GM18870 (cell line): ENCODE measurements around the gene PINK1.

Experiments used
- ATAC-seq: cut with Tn5 transposase; IDR thresholded peaks from one replicate; pipeline ENCODE4 v1.9.1; 2021; ENCODE audit warnings: moderate library complexity; ENCODE audit not compliant: unreplicated experiment

Gene PINK1

GRCh38 chr1:20643080-20643479, 9.8 kb downstream of the PINK1 start:
- ATAC-seq, result no peak

GRCh38 chr1:20644416-20644815, 11.2 kb downstream of the PINK1 start:
- ATAC-seq, result no peak

- no peak for ATAC-seq
Measured at GRCh38 chr1:20645414-20645813, 12.2 kb downstream of the PINK1 start.

GRCh38 chr1:20648438-20648837, 15.2 kb downstream of the PINK1 start:
- no peak for ATAC-seq

GRCh38 chr1:20648946-20649345, 15.7 kb downstream of the PINK1 start:
- no peak for ATAC-seq

GRCh38 chr1:20652300-20652699, 19.0 kb downstream of the PINK1 start:
- ATAC-seq, result no peak

- no peak for ATAC-seq
Measured at GRCh38 chr1:20654104-20654690, 20.9 kb downstream of the PINK1 start.

GRCh38 chr1:20657024-20657423, 23.8 kb downstream of the PINK1 start:
- ATAC-seq, result no peak

GRCh38 chr1:20658166-20658915, 25.1 kb downstream of the PINK1 start:
- no peak for ATAC-seq

- no peak for ATAC-seq
Measured at GRCh38 chr1:20660363-20660762, 27.1 kb downstream of the PINK1 start.

- no peak for ATAC-seq
Measured at GRCh38 chr1:20660847-20661206, 27.6 kb downstream of the PINK1 start.

- ATAC-seq, result peak; percentile 95
Measured at GRCh38 chr1:20661207-20662109, 28.2 kb downstream of the PINK1 start, which contains the start of gene DDOST. Gene DDOST (minus strand): TSS chr1:20661369. CDS start chr1:20661350, 19 bp downstream.

GRCh38 chr1:20662110-20662475, 28.8 kb downstream of the PINK1 start:
- no peak for ATAC-seq

- ATAC-seq, result no peak
Measured at GRCh38 chr1:20663365-20663764, 30.1 kb downstream of the PINK1 start.

GRCh38 chr1:20663969-20664715, 30.9 kb downstream of the PINK1 start:
- ATAC-seq, result no peak

- ATAC-seq, result no peak
Measured at GRCh38 chr1:20665726-20666125, 32.5 kb downstream of the PINK1 start.

- no peak for ATAC-seq
Measured at GRCh38 chr1:20666146-20666545, 32.9 kb downstream of the PINK1 start.

- ATAC-seq, result no peak
Measured at GRCh38 chr1:20666804-20667203, 33.5 kb downstream of the PINK1 start.

- no peak for ATAC-seq
Measured at GRCh38 chr1:20668581-20668980, 35.3 kb downstream of the PINK1 start.

- ATAC-seq, result no peak
Measured at GRCh38 chr1:20670936-20671335, 37.7 kb downstream of the PINK1 start.

- no peak for ATAC-seq
Measured at GRCh38 chr1:20672265-20672632, 39.0 kb downstream of the PINK1 start.
